Right lobe of liver (tissue), 6 donors: Measurements from ENCODE around the gene UCK2. TPM values are rescaled to one million over a fixed set of nuclear protein-coding genes. Genes with fewer than 3 reads are reported as not detected.

Source experiments
- ATAC-seq, 4 donors: fragments of 200-7000 bp; cut with Tn5 transposase; one replicate each; pipeline ENCODE4 v1.9.1; 2020; ENCODE audit warnings: mild to moderate bottlenecking in 4 of 4, moderate library complexity in 4 of 4
- DNase-seq, 3 donors: peaks; one replicate each; pipeline ENCODE4 v3.0.0-alpha.2; 2020
- H3K27ac ChIP-seq, 3 donors: fragments of 200-600 bp; one replicate each; pipeline ENCODE4 v1.8.0; 2022
- H3K27me3 ChIP-seq, 2 donors: fragments of 200-600 bp; one replicate each; pipeline ENCODE4 v1.8.0; 2022
- H3K36me3 ChIP-seq, 4 donors: fragments of 200-600 bp; sonication (generic) in 1 of 4; one replicate each; pipeline versions ENCODE4 v1.5.1 to v1.8.0; 2017 to 2022; ENCODE audit warnings: control low read depth in 1 of 4
- H3K4me1 ChIP-seq, 4 donors: fragments of 200-600 bp; sonication (generic) in 1 of 4; one replicate each; pipeline versions ENCODE4 v1.5.1 to v1.8.0; 2017 to 2022; ENCODE audit warnings: control low read depth in 1 of 4
- H3K4me3 ChIP-seq, 3 donors: fragments of 200-600 bp; one replicate each; pipeline ENCODE4 v1.8.0; 2022
- H3K9me3 ChIP-seq, 4 donors: fragments of 200-600 bp; sonication (generic) in 1 of 4; one replicate each; pipeline versions ENCODE4 v1.5.1 to v1.8.0; 2017 to 2022; ENCODE audit warnings: control low read depth in 1 of 4
- POLR2A ChIP-seq: fragments of 450-650 bp; IDR thresholded peaks from one replicate; pipeline ENCODE4 v1.6.1; 2017; ENCODE audit warnings: antibody characterized with exemption, mild to moderate bottlenecking
- WGBS: methylation state at CpG from one replicate; pipeline ENCODE4 v1.1.6; 2018; ENCODE audit warnings: low coverage, low lambda C conversion rate; ENCODE audit not compliant: insufficient coverage; ENCODE audit errors: missing lambda C conversion rate; 5-methylcytosine and 5-hydroxymethylcytosine counted together
- intact Hi-C, 2 donors: fragments of 100-400 bp; cut with DNase I; formaldehyde crosslinking; loops; one replicate each; pipeline versions ENCODE4 v1.11.2 to v1.14.1; 2022
- total RNA-seq, 6 experiments: library from RNA; depleted of rRNA in 2 of 6; stranded (reverse); fragments of >200 nt in 2 of 6; fragmentation: NEBNext Ultra II Directional in 3 of 6; extraction: Animal tissue kit (Norgen Biotek cat#: 25700) in 3 of 6; gene quantifications; one replicate each; pipeline versions ENCODE4 v1.1.0 to v1.2.4, GENCODE V29; 2016 to 2023
- TF ChIP-seq, protein P1 (sequence below), 4 donors: fragments of 200-600 bp in 3 of 4; fragments of 450-650 bp in 1 of 4; IDR thresholded peaks; one replicate each; pipeline versions ENCODE4 v1.5.1 to v1.8.0; 2016 to 2022; ENCODE audit warnings: antibody characterized with exemption in 4 of 4, mild to moderate bottlenecking in 2 of 4
- donor health status: DM: no; HTN: yes; CAD: no.
- donor health status: DM: no; HTN: no; CAD: no.
- donor health status: DM: no; HTN: no; CAD: no.
- donor health status: DM: no; HTN: yes; CAD: no.
- donor health status: DM: no; HTN: yes; CAD: no.

The UCK2 gene
- total RNA-seq, 6 experiments from 2014 or later, result 8.4 to 22.9 (median 10.4) TPM

- ATAC-seq (no peak), DNase-seq (no peak)
- Histone ChIP-seq H3K4me1 (no peaks in the 10 kb centered on the region), H3K36me3 (no peaks in the 10 kb centered on the region), H3K27ac (no peak overlapping the region), H3K4me3 (no peak overlapping the region), H3K27me3 (no peaks in the 10 kb centered on the region), H3K9me3 (no peaks in the 10 kb centered on the region)
- intact Hi-C loops, result no loop called here
- WGBS, result 67% methylated on average over 3 of the region's 6 CpGs
- TF ChIP-seq POLR2A, result no peak
- TF ChIP-seq, protein P1, sequence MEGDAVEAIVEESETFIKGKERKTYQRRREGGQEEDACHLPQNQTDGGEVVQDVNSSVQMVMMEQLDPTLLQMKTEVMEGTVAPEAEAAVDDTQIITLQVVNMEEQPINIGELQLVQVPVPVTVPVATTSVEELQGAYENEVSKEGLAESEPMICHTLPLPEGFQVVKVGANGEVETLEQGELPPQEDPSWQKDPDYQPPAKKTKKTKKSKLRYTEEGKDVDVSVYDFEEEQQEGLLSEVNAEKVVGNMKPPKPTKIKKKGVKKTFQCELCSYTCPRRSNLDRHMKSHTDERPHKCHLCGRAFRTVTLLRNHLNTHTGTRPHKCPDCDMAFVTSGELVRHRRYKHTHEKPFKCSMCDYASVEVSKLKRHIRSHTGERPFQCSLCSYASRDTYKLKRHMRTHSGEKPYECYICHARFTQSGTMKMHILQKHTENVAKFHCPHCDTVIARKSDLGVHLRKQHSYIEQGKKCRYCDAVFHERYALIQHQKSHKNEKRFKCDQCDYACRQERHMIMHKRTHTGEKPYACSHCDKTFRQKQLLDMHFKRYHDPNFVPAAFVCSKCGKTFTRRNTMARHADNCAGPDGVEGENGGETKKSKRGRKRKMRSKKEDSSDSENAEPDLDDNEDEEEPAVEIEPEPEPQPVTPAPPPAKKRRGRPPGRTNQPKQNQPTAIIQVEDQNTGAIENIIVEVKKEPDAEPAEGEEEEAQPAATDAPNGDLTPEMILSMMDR (IDR thresholded peaks at IDR 0.05), result no peak
Observed at GRCh38 chr1:165836664-165837482, 9.5 kb downstream of the UCK2 start.

GRCh38 chr1:165837838-165838364, 10.5 kb downstream of the UCK2 start:
- Histone ChIP-seq H3K9me3 (no peaks in the 10 kb centered on the region), H3K27ac (no peak overlapping the region), H3K27me3 (no peaks in the 10 kb centered on the region), H3K4me3 (no peak overlapping the region), H3K36me3 (no peaks in the 10 kb centered on the region), H3K4me1 (peaks cover 0 to 4% (median 0%) of the 10 kb centered on the region in 4 donors)
- DNase-seq (no peak), ATAC-seq (peak in 3 of 4 donors; percentile 22 to 58 (median 46))
- 60% methylated on average over 6 of the region's 6 CpGs for WGBS
- intact Hi-C loops, result no loop called here
- TF ChIP-seq POLR2A, result no peak
- TF ChIP-seq, protein P1 (IDR thresholded peaks at IDR 0.05), result no peak

GRCh38 chr1:165840423-165840822, 13.0 kb downstream of the UCK2 start:
- no peak for TF ChIP-seq POLR2A
- TF ChIP-seq, protein P1 (IDR thresholded peaks at IDR 0.05), result no peak
- intact Hi-C loops, result no loop called here
- no peak overlapping the region for H3K27ac ChIP-seq
- ATAC-seq (no peak), DNase-seq (no peak)
- no peaks in the 10 kb centered on the region for H3K9me3 ChIP-seq
- no peaks in the 10 kb centered on the region for H3K27me3 ChIP-seq
- peaks cover 0 to 4% (median 0%) of the 10 kb centered on the region in 4 donors for H3K4me1 ChIP-seq
- no peak overlapping the region for H3K4me3 ChIP-seq
- 65% methylated on average over 4 of the region's 4 CpGs for WGBS
- no peaks in the 10 kb centered on the region for H3K36me3 ChIP-seq

- Histone ChIP-seq H3K4me1 (peaks cover 0 to 4% (median 0%) of the 10 kb centered on the region in 4 donors), H3K27ac (no peak overlapping the region), H3K9me3 (no peaks in the 10 kb centered on the region), H3K4me3 (no peak overlapping the region), H3K36me3 (no peaks in the 10 kb centered on the region), H3K27me3 (no peaks in the 10 kb centered on the region)
- WGBS, result 94% methylated on average over 3 of the region's 3 CpGs
- TF ChIP-seq, protein P1 (IDR thresholded peaks at IDR 0.05), result no peak
- no peak for TF ChIP-seq POLR2A
- no peak for DNase-seq
- ATAC-seq, result peak in 2 of 4 donors; percentile 20 to 66
- intact Hi-C loops, result no loop called here
Observed at GRCh38 chr1:165841582-165842017, 14.2 kb downstream of the UCK2 start.
